ENCODE data around the gene ILK.

The ILK gene

GRCh38 chr11:6568191-6568918 is 35.2 kb upstream of the ILK start:
- TF ChIP-seq CTCF (IDR thresholded peaks at IDR 0.05), result peak; percentile 45; the same call in 1 of the 2 replicates

DNA sequence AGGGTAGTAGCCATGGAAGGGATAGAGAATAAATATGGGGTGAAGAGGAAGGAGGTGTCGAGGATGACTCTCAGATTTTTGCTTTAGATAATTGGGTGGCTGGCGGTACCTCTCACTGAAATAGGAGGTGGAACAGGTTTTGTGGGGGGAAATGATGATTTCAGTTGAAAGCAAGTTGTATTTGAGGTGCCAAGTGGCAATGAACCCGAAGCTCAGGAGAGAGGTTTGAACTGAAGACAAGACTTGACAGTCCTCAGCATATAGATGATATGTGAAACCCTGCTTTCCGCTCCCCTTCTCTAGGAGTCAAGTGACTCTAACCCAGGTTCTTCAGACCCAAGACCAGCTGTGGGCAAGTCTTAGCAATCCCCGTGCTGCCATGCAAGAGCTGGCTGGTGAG is 33.9 kb upstream of the ILK start:
- no peak for TF ChIP-seq CTCF (IDR thresholded peaks at IDR 0.05)

GRCh38 chr11:6570691-6571427 is 32.7 kb upstream of the ILK start:
- no peak for TF ChIP-seq CTCF (IDR thresholded peaks at IDR 0.05)

DNA sequence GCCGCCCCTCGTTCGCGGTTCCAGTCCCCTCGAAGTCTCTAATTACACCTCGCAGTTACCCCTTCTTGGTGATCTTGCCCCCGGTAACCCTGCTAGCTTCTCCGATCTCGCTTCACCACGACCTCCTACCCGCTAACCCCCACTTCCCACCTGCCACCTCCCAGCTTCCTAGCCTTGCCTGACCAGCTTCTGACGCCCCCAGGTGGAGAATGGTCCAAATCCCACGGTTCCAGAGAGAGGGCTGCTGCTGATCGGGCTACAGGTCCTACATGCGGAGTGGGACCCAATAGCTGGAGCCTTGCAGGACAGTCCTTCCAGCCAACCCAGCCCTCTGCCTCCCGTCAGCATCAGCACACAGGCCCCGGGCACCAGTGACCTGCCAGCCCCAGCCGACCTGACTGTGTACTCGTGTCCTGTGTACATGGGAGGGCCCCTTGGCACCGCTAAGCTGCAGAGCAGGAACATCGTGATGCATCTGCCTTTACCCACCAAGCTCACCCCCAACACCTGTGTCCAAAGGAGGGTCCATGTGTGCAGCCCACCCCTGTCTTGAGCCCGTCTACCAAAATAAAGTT is 32.1 kb upstream of the ILK start:
- TF ChIP-seq CTCF (IDR thresholded peaks at IDR 0.05), result no peak

DNA sequence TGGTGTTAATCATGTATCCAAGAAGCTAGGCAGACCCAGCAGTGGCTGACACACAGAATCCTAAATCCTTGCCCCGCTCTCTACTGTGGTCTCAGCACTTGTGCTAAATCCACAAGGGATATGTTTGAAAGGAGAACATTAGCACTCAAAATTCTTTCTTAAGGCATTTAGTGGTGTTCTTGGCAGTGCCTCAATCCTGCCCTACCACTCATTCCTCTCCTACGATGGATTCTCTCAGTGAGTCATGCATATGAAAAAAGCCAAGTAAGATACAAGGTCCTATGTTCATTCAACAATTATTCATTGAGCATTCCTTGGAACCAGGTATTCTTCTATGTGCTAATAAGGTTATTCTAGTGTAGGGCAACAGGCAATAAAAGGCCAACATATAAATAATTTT is 31.4 kb upstream of the ILK start:
- TF ChIP-seq CTCF (IDR thresholded peaks at IDR 0.05), result no peak

- TF ChIP-seq CTCF (IDR thresholded peaks at IDR 0.05), result no peak
Observed at GRCh38 chr11:6574816-6575715, 28.5 kb upstream of the ILK start.

Data from LNCAP (cell line).